GM12878 (cell line): Measurements from ENCODE around the gene VPS18.

Experiments used
- CREB1 ChIP-seq: IDR thresholded peaks from 2 replicates; pipeline ENCODE4 v1.6.1; 2012; ENCODE audit warnings: low read depth, mild to moderate bottlenecking, inconsistent platforms
- CTCF ChIP-seq, 3 experiments: IDR thresholded peaks in 2 of 3; conservative IDR thresholded peaks in 1 of 3; 2 replicates each; pipeline ENCODE4 v1.5.1; 2011; ENCODE audit warnings: low read depth in 3 of 3, low read length in 3 of 3, mild to moderate bottlenecking in 3 of 3, control low read depth in 2 of 3, moderate library complexity in 2 of 3, inconsistent platforms in 1 of 3, mixed read lengths in 1 of 3; ENCODE audit not compliant: control insufficient read depth in 2 of 3, insufficient read depth in 1 of 3; ENCODE audit errors: extremely low read depth in 1 of 3
- HCFC1 ChIP-seq: fragments of 150-350 bp; IDR thresholded peaks from 2 replicates; pipeline ENCODE4 v1.6.1; 2014; ENCODE audit warnings: low read length
- HDAC2 ChIP-seq: fragments of 200-600 bp; sonication (generic); IDR thresholded peaks from 2 replicates; pipeline ENCODE4 v1.6.1; 2017
- MYC ChIP-seq: IDR thresholded peaks from 2 replicates; pipeline ENCODE4 v1.6.1; 2011; ENCODE audit warnings: mild to moderate bottlenecking, low read length, moderate library complexity, inconsistent platforms; ENCODE audit not compliant: insufficient read depth, insufficient replicate concordance, insufficient read length, severe bottlenecking
- PBX3 ChIP-seq: IDR thresholded peaks from 2 replicates; pipeline ENCODE4 v1.6.1; 2011; ENCODE audit warnings: mild to moderate bottlenecking, low read depth, low read length, moderate library complexity; ENCODE audit not compliant: insufficient replicate concordance
- POLR2A ChIP-seq: IDR thresholded peaks from 2 replicates; pipeline ENCODE4 v1.6.1; 2011; ENCODE audit warnings: low read depth, mild to moderate bottlenecking, low read length
- POLR2AphosphoS5 ChIP-seq: IDR thresholded peaks from 2 replicates; pipeline ENCODE4 v1.6.1; 2011; ENCODE audit warnings: mild to moderate bottlenecking, low read length, inconsistent platforms
- REST ChIP-seq: IDR thresholded peaks from 2 replicates; pipeline ENCODE4 v1.6.1; 2012; ENCODE audit warnings: mild to moderate bottlenecking, low read depth, low read length
- SIX5 ChIP-seq: IDR thresholded peaks from 2 replicates; pipeline ENCODE4 v1.6.1; 2011; ENCODE audit warnings: mild to moderate bottlenecking, low read depth, low read length, moderate library complexity; ENCODE audit not compliant: severe bottlenecking
- SMARCA5 ChIP-seq: fragments of 450-650 bp; IDR thresholded peaks from 2 replicates; pipeline ENCODE4 v1.6.1; 2017; ENCODE audit warnings: mild to moderate bottlenecking
- SUPT20H ChIP-seq: IDR thresholded peaks from 2 replicates; pipeline ENCODE4 v1.6.1; 2011; ENCODE audit warnings: low read depth, mild to moderate bottlenecking, low read length, moderate library complexity, borderline replicate concordance; ENCODE audit not compliant: control insufficient read depth
- ZSCAN29 ChIP-seq: fragments of 450-650 bp; IDR thresholded peaks from 2 replicates; pipeline ENCODE4 v1.6.1; 2017; ENCODE audit warnings: mild to moderate bottlenecking, moderate library complexity

- TF ChIP-seq SIX5 (no peak), POLR2AphosphoS5 (no peak), HCFC1 (no peak), HDAC2 (no peak), CTCF (IDR thresholded peaks at IDR 0.05 in 2 of 3, conservative IDR thresholded peaks at IDR 0.05 in 1 of 3; ENCODE audit: control insufficient read depth in 2 of 3, extremely low read depth in 1 of 3, insufficient read depth in 1 of 3, low read depth in 3 of 3, low read length in 3 of 3) (no peak), ZSCAN29 (no peak), REST (no peak), SUPT20H (no peak), CREB1 (no peak), PBX3 (no peak), MYC (no peak), POLR2A (no peak), SMARCA5 (no peak)
Observed at GRCh38 chr15:40918799-40919392, 24.6 kb downstream of the VPS18 start.
